Transverse colon (tissue), 4 donors: Measurements from ENCODE around the gene TLR3. TPM values are rescaled to one million over a fixed set of nuclear protein-coding genes. Genes with fewer than 3 reads are reported as not detected.

Experiments
- DNase-seq: peaks from one replicate; pipeline ENCODE4 v3.0.0-alpha.2; 2019
- H3K27ac ChIP-seq, 4 donors: fragments of 200-600 bp; sonication (generic); 2 replicates each; pipeline ENCODE4 v1.5.1; 2016 to 2018; ENCODE audit warnings: inconsistent platforms in 4 of 4
- H3K27me3 ChIP-seq: fragments of 200-600 bp; sonication (generic); 2 replicates; pipeline ENCODE4 v1.5.1; 2017; ENCODE audit warnings: inconsistent platforms
- H3K36me3 ChIP-seq, 4 donors: fragments of 200-600 bp; sonication (generic); 2 replicates each; pipeline ENCODE4 v1.5.1; 2017 to 2019; ENCODE audit warnings: inconsistent platforms in 4 of 4
- H3K4me1 ChIP-seq, 4 donors: fragments of 200-600 bp; sonication (generic); 2 replicates each; pipeline ENCODE4 v1.5.1; 2017 to 2020; ENCODE audit warnings: inconsistent platforms in 4 of 4
- H3K4me3 ChIP-seq, 4 donors: fragments of 200-600 bp; sonication (generic); 1 replicate in 1 of 4; 2 replicates in 3 of 4; pipeline versions ENCODE4 v1.5.1 to v1.6.1; 2017 to 2019; ENCODE audit warnings: inconsistent platforms in 4 of 4
- H3K9me3 ChIP-seq, 2 donors: fragments of 200-600 bp; sonication (generic); 2 replicates each; pipeline ENCODE4 v1.5.1; 2017 to 2019; ENCODE audit warnings: inconsistent platforms in 2 of 2
- EP300 ChIP-seq: sonication (generic); formaldehyde crosslinking; IDR thresholded peaks from one replicate; pipeline ENCODE4 v1.6.1; 2017; ENCODE audit warnings: antibody characterized with exemption, low read depth
- POLR2A ChIP-seq: fragments of 450-650 bp; IDR thresholded peaks from one replicate; pipeline ENCODE4 v1.6.1; 2016; ENCODE audit warnings: antibody characterized with exemption, mild to moderate bottlenecking, moderate library complexity
- POLR2AphosphoS5 ChIP-seq, 3 donors: sonication (generic); formaldehyde crosslinking; IDR thresholded peaks; one replicate each; pipeline ENCODE4 v1.6.1; 2016; ENCODE audit warnings: antibody characterized with exemption in 3 of 3
- WGBS, 2 donors: methylation state at CpG; one replicate each; pipeline ENCODE4 v1.1.5; 2018; ENCODE audit warnings: low coverage in 1 of 2; 5-methylcytosine and 5-hydroxymethylcytosine counted together
- in situ Hi-C, 4 donors: fragments of 200-750 bp; cut with MboI; loops; one replicate each; pipeline versions ENCODE4 v1.15.0 to v1.15.1; 2017; ENCODE audit warnings: low sequenced_read_pairs in 3 of 4, low pct_ligation_motif_present in 1 of 4, low pct_unique_long_range_greater_than_20kb in 1 of 4
- intact Hi-C: fragments of 100-400 bp; cut with DNase I; formaldehyde crosslinking; loops from one replicate; pipeline ENCODE4 v1.15.1; 2023; ENCODE audit warnings: low total_unique reads
- total RNA-seq, 4 donors: library from RNA; depleted of rRNA; stranded (reverse); fragments of >200 nt; gene quantifications; one replicate each; pipeline ENCODE4 v1.1.0, GENCODE V29; 2016
- TF ChIP-seq, protein P1 (sequence below), 5 experiments: fragments of 200-600 bp in 3 of 5; fragments of 450-650 bp in 2 of 5; sonication (generic) in 3 of 5; IDR thresholded peaks; 1 replicate in 2 of 5; 2 replicates in 3 of 5; pipeline ENCODE4 v1.5.1; 2016 to 2017; ENCODE audit warnings: antibody characterized with exemption in 5 of 5, inconsistent platforms in 3 of 5, mild to moderate bottlenecking in 2 of 5, moderate library complexity in 1 of 5

TLR3 gene
- total RNA-seq, 4 donors from 2014 or later = 0.20 to 20.1 (median 9.8) TPM

DNA sequence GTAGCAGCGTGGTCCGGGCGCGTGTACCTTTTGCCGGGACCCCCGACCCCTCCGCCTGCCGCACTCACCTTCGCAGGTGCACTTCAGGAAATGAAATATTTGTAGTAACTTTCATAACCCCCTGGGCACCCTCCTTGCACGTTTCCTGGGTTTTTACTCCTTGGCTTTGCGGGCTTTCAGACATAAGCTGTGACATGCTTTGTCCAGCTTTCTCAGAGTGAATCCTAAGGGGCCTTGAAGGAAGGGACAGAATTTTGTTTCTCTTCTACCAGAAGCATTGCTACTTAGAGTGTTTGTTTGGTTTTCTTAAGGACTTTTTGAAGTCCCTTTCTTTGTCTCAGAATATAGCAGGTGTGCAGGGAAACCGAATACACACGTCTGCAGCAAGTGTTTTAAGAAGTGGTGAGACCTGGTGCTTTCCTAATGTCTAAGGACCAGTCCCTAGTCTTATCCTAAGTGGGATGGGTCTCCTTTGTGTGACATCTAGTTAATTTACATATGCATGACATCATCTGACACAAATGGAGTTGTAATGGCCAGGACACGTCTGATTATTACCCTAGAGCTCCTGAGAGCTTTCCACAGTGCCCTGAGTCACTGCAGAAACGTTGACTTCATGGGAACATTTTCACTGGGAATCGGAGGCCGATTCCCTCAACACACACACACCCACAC, 36.8 kb downstream of the TLR3 start:
- Histone ChIP-seq H3K36me3 (no peaks in the 10 kb centered on the region), H3K4me1 (peaks cover 0 to 36% (median 20%) of the 10 kb centered on the region in 4 donors), H3K27me3 (peaks cover 6% of the 10 kb centered on the region), H3K9me3 (no peaks in the 10 kb centered on the region), H3K4me3 (peak overlapping the region; percentile 64 to 80 (median 71)), H3K27ac (peak overlapping the region; percentile 80 to 88 (median 86))
- intact Hi-C loops (no loop called here), in situ Hi-C loops (no loop called here)
- WGBS, 2 donors = 13 to 14% methylated on average over 9 to 17 of the region's 17 CpGs
- TF ChIP-seq, protein P1, sequence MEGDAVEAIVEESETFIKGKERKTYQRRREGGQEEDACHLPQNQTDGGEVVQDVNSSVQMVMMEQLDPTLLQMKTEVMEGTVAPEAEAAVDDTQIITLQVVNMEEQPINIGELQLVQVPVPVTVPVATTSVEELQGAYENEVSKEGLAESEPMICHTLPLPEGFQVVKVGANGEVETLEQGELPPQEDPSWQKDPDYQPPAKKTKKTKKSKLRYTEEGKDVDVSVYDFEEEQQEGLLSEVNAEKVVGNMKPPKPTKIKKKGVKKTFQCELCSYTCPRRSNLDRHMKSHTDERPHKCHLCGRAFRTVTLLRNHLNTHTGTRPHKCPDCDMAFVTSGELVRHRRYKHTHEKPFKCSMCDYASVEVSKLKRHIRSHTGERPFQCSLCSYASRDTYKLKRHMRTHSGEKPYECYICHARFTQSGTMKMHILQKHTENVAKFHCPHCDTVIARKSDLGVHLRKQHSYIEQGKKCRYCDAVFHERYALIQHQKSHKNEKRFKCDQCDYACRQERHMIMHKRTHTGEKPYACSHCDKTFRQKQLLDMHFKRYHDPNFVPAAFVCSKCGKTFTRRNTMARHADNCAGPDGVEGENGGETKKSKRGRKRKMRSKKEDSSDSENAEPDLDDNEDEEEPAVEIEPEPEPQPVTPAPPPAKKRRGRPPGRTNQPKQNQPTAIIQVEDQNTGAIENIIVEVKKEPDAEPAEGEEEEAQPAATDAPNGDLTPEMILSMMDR (IDR thresholded peaks at IDR 0.05) = no peak
- TF ChIP-seq EP300 (no peak), POLR2A (peak; percentile 71), POLR2AphosphoS5 (IDR thresholded peaks at IDR 0.05) (peak; percentile 74 to 78 (median 76))
- peak; percentile 23 for DNase-seq

DNA sequence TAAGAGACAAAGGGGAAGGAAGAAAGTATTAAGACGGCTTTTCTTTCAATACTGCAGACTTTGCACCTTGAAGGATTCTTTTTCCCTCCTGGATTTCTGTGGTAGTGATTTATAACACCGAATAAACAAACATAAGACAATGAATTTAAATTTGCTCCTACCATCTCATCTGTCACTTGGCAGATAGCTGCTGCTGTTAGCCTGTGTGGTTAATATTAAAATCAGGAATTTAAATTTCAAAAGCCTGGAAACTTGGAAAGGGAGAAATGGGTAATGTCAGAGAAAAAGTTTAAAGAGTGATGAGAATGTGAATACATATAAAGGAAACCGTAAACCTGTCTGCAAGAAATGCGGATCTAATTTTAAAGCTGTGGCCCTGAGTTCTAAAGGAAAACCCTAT, 39.0 kb downstream of the TLR3 start:
- no peaks in the 10 kb centered on the region for H3K36me3 ChIP-seq
- TF ChIP-seq EP300 (no peak), POLR2AphosphoS5 (IDR thresholded peaks at IDR 0.05) (no peak), POLR2A (no peak)
- TF ChIP-seq, protein P1 (IDR thresholded peaks at IDR 0.05) = no peak
- H3K4me1 ChIP-seq = peaks cover 0 to 36% (median 20%) of the 10 kb centered on the region in 4 donors
- no peaks in the 10 kb centered on the region for H3K9me3 ChIP-seq
- intact Hi-C loops (no loop called here), in situ Hi-C loops (no loop called here)
- DNase-seq = no peak
- WGBS, 2 donors = 55% methylated on average over 4 of the region's 4 CpGs
- H3K27ac ChIP-seq = no peak overlapping the region
- H3K4me3 ChIP-seq = no peak overlapping the region
- H3K27me3 ChIP-seq = peaks cover 6% of the 10 kb centered on the region

DNA sequence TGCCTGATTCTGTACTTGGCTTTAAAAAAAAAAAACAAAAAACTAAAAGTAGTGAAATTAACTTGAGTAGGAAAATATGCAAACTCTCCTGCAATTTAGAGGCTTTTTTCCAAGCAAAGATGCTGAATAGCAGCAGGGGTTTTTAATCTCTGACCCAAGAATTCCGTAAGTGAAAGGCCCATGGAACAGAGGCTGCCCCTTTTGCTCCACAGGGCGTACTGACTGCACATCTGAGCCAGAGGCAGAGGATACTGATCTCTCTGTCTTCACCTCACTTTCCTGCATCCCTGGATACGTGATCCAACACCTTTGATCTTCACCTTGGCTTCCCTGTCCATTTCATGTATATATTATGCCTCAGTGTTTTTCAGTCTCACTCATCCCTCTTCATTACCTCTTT, 39.4 kb downstream of the TLR3 start:
- Histone ChIP-seq H3K4me1 (peaks cover 0 to 36% (median 20%) of the 10 kb centered on the region in 4 donors), H3K27me3 (peaks cover 6% of the 10 kb centered on the region), H3K4me3 (no peak overlapping the region), H3K36me3 (no peaks in the 10 kb centered on the region), H3K27ac (no peak overlapping the region), H3K9me3 (no peaks in the 10 kb centered on the region)
- TF ChIP-seq POLR2AphosphoS5 (IDR thresholded peaks at IDR 0.05) (no peak), POLR2A (no peak), EP300 (no peak)
- TF ChIP-seq, protein P1 (IDR thresholded peaks at IDR 0.05) = no peak
- DNase-seq = no peak
- in situ Hi-C loops (no loop called here), intact Hi-C loops (no loop called here)
- 73 to 85% methylated on average over 3 of the region's 3 CpGs for WGBS, 2 donors

DNA sequence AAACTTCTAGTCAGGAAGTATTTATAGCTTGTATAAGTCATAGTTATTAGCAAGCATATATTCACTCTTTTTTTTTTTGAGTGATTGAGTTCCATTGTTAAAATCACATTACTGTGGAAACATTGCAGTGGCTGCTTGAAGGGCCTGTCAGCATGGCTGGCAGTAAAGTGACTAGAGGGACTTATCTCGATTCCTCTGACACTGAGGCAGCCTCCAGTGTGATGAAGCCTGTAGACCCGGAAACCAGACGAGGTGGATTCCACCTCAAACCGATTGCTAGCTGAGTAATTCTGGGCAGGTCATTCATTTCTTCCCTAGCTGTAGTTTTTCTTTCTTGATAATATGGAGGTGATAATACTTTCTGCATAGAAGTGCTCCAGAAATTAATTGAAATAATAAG, 40.3 kb downstream of the TLR3 start:
- 67 to 82% methylated on average over 2 to 4 of the region's 4 CpGs for WGBS, 2 donors
- no peak overlapping the region for H3K27ac ChIP-seq
- intact Hi-C loops = no loop called here

More for the DNA sequence above, 40.3 kb downstream of the TLR3 start:
- TF ChIP-seq POLR2A (no peak), EP300 (no peak), POLR2AphosphoS5 (IDR thresholded peaks at IDR 0.05) (no peak)
- TF ChIP-seq, protein P1 (IDR thresholded peaks at IDR 0.05) = no peak
- Histone ChIP-seq H3K4me3 (no peak overlapping the region), H3K9me3 (no peaks in the 10 kb centered on the region), H3K36me3 (no peaks in the 10 kb centered on the region), H3K27me3 (peaks cover 6% of the 10 kb centered on the region), H3K4me1 (peaks cover 0 to 30% (median 16%) of the 10 kb centered on the region in 4 donors)
- in situ Hi-C loops = no loop called here
- DNase-seq = no peak
